ENCODE measurements around the gene CRYBG3. TPM values are rescaled to one million over a fixed set of nuclear protein-coding genes. Genes with fewer than 3 reads are reported as not detected.
"Not testable (repeated sequence)": the region's sequence is repeated elsewhere in the genome, so short reads cannot be mapped to it uniquely, and the experiment has no call there.

CRYBG3 gene
- polyA plus RNA-seq, 1 experiment, result 4.1 TPM

- Histone ChIP-seq H3K36me3 (ENCODE audit: control insufficient read depth, insufficient read depth, low read length) (no peaks in the 10 kb centered on the region), H3K4me3 (ENCODE audit: low read depth, low read length) (no peak overlapping the region), H3K27me3 (ENCODE audit: control insufficient read depth, insufficient read depth, low read length) (no peaks in the 10 kb centered on the region)
- no peak for TF ChIP-seq CTCF (IDR thresholded peaks at IDR 0.05; ENCODE audit: insufficient read depth, low read depth, low read length)
- DNase-seq (ENCODE audit: low read depth), result no peak
- ChIA-PET CTCF (interaction anchor here (1.0 kb wide), 2 partner anchors 8 to 10 kb away, joined by 4 read pairs; no protein-coding TSS in a partner anchor), POLR2A (no interaction called here)
Measured at GRCh38 chr3:97827741-97828471, 6.1 kb downstream of the CRYBG3 start.

- no peak for TF ChIP-seq CTCF (IDR thresholded peaks at IDR 0.05; ENCODE audit: insufficient read depth, low read depth, low read length)
- no peak for DNase-seq (ENCODE audit: low read depth)
- H3K4me3 ChIP-seq (ENCODE audit: low read depth, low read length), result no peak overlapping the region
- ChIA-PET POLR2A (no interaction called here), CTCF (no interaction called here)
- H3K27me3 ChIP-seq (ENCODE audit: control insufficient read depth, insufficient read depth, low read length), result no peaks in the 10 kb centered on the region
- H3K36me3 ChIP-seq (ENCODE audit: control insufficient read depth, insufficient read depth, low read length), result no peaks in the 10 kb centered on the region
Measured at GRCh38 chr3:97829198-97829597, 7.4 kb downstream of the CRYBG3 start.

GRCh38 chr3:97830638-97831037 lies 8.8 kb downstream of the CRYBG3 start:
- CTCF ChIA-PET, result no interaction called here
- no peak overlapping the region for H3K4me3 ChIP-seq (ENCODE audit: low read depth, low read length)
- no peaks in the 10 kb centered on the region for H3K27me3 ChIP-seq (ENCODE audit: control insufficient read depth, insufficient read depth, low read length)
- POLR2A ChIA-PET, result no interaction called here
- no peaks in the 10 kb centered on the region for H3K36me3 ChIP-seq (ENCODE audit: control insufficient read depth, insufficient read depth, low read length)
- TF ChIP-seq CTCF (IDR thresholded peaks at IDR 0.05; ENCODE audit: insufficient read depth, low read depth, low read length), result no peak
- no peak for DNase-seq (ENCODE audit: low read depth)

- CTCF ChIA-PET, result interaction anchor here (0.7 to 1.1 kb wide), 2 partner anchors 9 to 10 kb away, joined by 3 read pairs; partner anchors contain the start of gene CRYBG3
- POLR2A ChIA-PET, result no interaction called here
- Histone ChIP-seq H3K27me3 (ENCODE audit: control insufficient read depth, insufficient read depth, low read length) (no peaks in the 10 kb centered on the region), H3K36me3 (ENCODE audit: control insufficient read depth, insufficient read depth, low read length) (no peaks in the 10 kb centered on the region), H3K4me3 (ENCODE audit: low read depth, low read length) (no peak overlapping the region)
- DNase-seq (ENCODE audit: low read depth), result no peak
- no peak for TF ChIP-seq CTCF (IDR thresholded peaks at IDR 0.05; ENCODE audit: insufficient read depth, low read depth, low read length)
Measured at GRCh38 chr3:97831140-97831539, 9.3 kb downstream of the CRYBG3 start.

DNA sequence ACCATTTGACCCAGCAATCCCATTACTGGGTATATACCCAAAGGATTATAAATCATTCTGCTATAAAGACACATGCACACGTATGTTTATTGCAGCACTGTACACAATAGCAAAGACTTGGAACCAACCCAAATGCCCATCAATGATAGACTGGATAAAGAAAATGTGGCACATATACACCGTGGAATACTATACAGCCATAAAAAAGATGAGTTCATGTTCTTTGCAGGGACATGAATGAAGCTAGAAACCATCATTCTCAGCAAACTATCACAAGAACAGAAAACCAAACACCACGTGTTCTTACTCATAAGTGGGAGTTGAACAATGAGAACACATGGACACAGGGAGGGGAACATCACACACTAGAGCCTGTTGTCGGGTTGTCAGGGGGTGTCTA lies 11.4 kb downstream of the CRYBG3 start:
- H3K4me3 ChIP-seq (ENCODE audit: low read depth, low read length); H3K27me3 ChIP-seq (ENCODE audit: control insufficient read depth, insufficient read depth, low read length); POLR2A ChIA-PET; CTCF ChIA-PET; H3K36me3 ChIP-seq (ENCODE audit: control insufficient read depth, insufficient read depth, low read length); DNase-seq (ENCODE audit: low read depth): not testable (repeated sequence)

GRCh38 chr3:97835761-97836160 lies 13.9 kb downstream of the CRYBG3 start:
- TF ChIP-seq CTCF (IDR thresholded peaks at IDR 0.05; ENCODE audit: insufficient read depth, low read depth, low read length), result no peak
- POLR2A ChIA-PET, result no interaction called here
- no peaks in the 10 kb centered on the region for H3K27me3 ChIP-seq (ENCODE audit: control insufficient read depth, insufficient read depth, low read length)
- CTCF ChIA-PET, result interaction anchor here (1.3 kb wide), 1 partner anchor 8 kb away, joined by 4 read pairs; no protein-coding TSS in a partner anchor
- no peak overlapping the region for H3K4me3 ChIP-seq (ENCODE audit: low read depth, low read length)
- no peak for DNase-seq (ENCODE audit: low read depth)
- no peaks in the 10 kb centered on the region for H3K36me3 ChIP-seq (ENCODE audit: control insufficient read depth, insufficient read depth, low read length)

All from BJ (cell line).